GM18526 (cell line): ENCODE results near the gene COL5A1.

Experiments
- POLR2A ChIP-seq: IDR thresholded peaks from 3 replicates; pipeline ENCODE4 v1.6.1; 2011; ENCODE audit not compliant: insufficient read length; ENCODE audit errors: extremely low read depth

The COL5A1 gene

GRCh38 chr9:134619448-134619982 is 22.1 kb upstream of the COL5A1 start:
- no peak for TF ChIP-seq POLR2A

- TF ChIP-seq POLR2A: no peak
Observed at GRCh38 chr9:134619983-134620661, 21.5 kb upstream of the COL5A1 start.

GRCh38 chr9:134620751-134621557 is 20.6 kb upstream of the COL5A1 start:
- TF ChIP-seq POLR2A: no peak

- no peak for TF ChIP-seq POLR2A
Observed at GRCh38 chr9:134621558-134622110, 20.0 kb upstream of the COL5A1 start.

- TF ChIP-seq POLR2A: no peak
Observed at GRCh38 chr9:134622896-134623257, 18.7 kb upstream of the COL5A1 start.

- TF ChIP-seq POLR2A: no peak
Observed at GRCh38 chr9:134623258-134624066, 18.1 kb upstream of the COL5A1 start.

- TF ChIP-seq POLR2A: no peak
Observed at GRCh38 chr9:134624137-134624591, 17.4 kb upstream of the COL5A1 start.

GRCh38 chr9:134624621-134625181 is 16.9 kb upstream of the COL5A1 start:
- no peak for TF ChIP-seq POLR2A

- TF ChIP-seq POLR2A: no peak
Observed at GRCh38 chr9:134625361-134626068, 16.1 kb upstream of the COL5A1 start.

- no peak for TF ChIP-seq POLR2A
Observed at GRCh38 chr9:134626069-134626423, 15.6 kb upstream of the COL5A1 start.

- no peak for TF ChIP-seq POLR2A
Observed at GRCh38 chr9:134626571-134627416, 14.8 kb upstream of the COL5A1 start.

- no peak for TF ChIP-seq POLR2A
Observed at GRCh38 chr9:134627417-134628353, 13.9 kb upstream of the COL5A1 start.

GRCh38 chr9:134628354-134628736 is 13.3 kb upstream of the COL5A1 start:
- TF ChIP-seq POLR2A: no peak
